ENCODE measurements around the gene TRIM59.

GRCh38 chr3:160464321-160464720 lies 14.7 kb upstream of the TRIM59 start:
- no peak for TF ChIP-seq CTCF (IDR thresholded peaks at IDR 0.05)
- no peak for TF ChIP-seq POLR2A (IDR thresholded peaks at IDR 0.05)

Data from body of pancreas (tissue), 4 donors.